Inferior parietal cortex (tissue), 1 donor: ENCODE data around the gene GHSR.

Source experiments
- DNase-seq: peaks from one replicate; pipeline ENCODE4 v3.0.0-alpha.2; 2016; ENCODE audit errors: extremely low spot score

GHSR gene

DNA sequence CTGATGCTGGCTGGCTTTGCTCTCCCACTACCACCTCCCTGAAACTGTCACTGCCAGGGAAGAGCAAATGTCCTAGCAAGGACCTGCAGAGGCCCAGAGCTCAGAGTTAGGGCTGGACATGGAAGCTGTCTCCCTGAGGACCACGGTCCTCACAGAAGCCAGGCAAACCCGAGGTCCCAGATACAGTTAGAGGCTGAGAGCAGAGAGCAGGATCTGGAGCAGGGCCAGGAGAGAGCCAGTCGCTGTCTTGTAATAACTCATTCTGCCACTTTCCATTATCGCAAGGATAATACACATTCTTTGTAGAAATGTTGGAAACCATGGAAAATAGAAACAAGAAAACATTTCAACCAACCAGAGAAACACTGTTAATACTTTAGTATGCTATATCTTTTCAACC, 10.1 kb downstream of the GHSR start:
- no peak for DNase-seq

DNA sequence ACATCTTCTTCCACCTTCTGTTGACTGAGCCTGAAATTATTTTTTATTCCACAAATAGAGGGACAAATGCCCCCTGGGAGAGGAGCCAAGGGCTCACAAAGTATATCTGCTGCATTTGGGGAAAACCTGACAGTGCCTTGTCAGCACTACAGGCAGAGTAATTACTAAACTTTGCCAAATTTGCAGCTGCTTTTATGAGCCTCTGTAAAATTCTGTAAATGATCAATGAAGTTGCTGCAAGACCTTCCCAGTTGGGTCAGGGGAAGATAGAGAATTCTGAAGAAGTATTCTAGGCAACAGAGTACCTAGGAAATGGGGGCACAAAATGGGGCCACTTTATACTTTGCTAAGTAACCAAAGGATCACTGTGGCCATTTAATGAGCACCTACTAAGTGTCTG, 10.5 kb downstream of the GHSR start:
- DNase-seq: no peak

DNA sequence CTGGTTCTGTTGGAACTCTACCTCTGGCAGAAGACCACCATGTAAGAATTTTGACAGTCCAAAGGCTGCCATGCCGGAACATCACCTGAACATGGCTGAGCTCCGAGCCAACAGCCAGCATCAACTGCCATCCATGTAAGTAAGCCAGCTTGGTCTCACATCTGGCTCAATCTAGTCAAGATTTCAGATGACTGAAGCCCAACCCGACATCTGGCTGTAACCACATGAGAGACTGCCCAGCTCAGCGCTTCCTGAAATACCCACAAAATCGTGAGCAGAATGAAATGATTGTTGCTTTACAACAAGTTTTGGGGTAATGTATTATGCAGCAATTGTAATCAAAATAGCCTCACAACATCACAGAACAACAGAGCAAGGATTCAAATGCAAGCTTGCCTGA, 32.9 kb downstream of the GHSR start:
- no peak for DNase-seq

DNA sequence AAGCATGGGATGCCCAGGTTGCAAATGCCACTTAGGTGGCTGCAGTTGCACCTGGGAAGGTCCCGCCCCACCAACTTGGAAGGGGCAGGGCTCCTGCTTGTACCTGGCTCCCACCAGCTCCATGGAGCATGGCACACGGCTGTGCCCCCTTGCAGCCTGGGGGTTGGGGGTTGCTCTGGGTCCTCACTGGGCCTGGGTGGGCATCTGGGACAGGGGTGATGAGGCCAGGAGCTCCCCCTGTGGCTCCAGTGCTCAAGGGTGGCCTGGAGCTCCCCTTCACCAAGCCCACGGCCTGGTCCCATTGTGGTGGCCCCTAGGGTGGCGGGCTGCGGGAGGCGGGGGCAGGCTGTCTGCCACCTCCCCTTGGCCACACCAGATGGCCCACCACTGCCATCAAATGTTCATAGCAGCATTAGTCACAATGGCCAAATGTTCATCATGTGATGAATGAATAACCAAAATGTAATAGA, 36.7 kb downstream of the GHSR start:
- no peak for DNase-seq

DNA sequence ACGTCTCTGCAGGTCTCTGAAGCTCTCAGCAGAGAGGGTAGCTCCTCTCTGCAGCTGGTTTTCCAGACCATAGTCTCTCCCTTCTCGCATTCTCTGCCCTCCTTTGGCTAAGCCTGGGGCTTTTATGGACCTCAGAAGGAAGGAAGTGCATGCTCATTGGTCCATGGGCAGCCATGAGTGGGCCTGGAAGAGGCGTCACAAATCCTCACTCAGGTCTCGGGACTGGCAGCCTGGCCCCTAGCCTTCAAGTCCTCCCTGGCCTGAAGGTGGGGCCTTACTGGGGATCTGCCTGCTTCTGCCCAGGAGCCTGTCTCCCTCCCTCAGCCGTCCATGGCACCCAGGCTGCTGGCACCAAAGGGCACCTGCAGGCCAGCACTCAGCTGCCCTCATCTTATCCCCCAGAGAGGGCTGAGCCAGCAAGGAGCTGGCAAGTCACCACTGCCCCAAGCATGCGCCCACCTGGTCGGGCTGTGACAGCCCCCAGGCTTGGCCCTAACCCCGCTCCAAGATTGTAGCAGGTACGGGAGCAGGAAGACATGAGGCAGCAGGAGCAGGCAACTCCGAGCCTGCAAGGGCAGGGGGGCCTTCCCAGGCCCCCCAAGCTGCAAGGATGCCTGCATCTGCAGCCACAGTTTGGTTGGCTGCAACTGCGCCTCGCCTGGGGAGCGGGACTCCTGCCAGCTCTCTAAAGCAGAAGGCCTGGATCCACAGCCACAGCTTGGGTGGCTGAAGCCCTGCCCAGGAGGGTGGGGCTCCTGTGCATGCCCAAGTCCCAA, 37.4 kb downstream of the GHSR start:
- DNase-seq: no peak

DNA sequence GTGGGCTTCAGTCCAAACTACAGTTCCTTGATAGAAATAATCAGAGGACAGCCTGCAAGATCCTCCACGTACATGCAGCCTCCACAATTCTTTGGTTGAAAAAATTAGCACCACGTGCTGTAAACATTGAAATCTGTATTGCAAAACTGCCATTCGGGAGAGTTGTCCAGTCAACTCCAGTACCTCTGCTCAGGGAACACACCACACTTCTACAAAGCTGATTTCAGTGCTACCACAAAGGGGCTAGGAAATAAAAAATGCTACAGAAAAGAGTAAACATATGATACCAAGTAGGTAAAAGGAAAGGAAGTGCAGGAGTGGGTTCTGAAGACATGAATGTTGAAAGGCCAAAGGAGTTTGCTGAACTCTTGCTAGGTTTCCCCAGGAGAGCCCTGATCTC, 40.4 kb downstream of the GHSR start:
- no peak for DNase-seq

DNA sequence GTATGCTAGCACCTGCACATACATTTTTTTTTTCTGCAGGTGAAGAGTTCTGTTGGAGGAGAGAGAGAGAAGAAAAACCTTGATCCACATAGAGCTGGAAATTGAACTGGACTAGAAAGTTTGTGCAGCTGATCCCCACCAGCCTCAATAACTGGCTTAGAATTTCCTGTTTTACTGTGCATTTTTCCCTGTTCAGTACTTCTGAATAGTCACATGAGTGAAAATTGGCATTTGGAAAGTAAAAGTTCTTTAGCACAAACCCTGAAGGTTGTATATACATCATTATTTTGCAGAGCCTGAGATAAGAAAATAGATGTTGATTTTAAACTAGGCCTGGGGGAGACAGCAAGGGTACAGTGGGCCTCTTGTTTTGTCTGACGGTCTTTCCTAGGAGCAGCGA, 42.3 kb downstream of the GHSR start:
- DNase-seq: no peak

DNA sequence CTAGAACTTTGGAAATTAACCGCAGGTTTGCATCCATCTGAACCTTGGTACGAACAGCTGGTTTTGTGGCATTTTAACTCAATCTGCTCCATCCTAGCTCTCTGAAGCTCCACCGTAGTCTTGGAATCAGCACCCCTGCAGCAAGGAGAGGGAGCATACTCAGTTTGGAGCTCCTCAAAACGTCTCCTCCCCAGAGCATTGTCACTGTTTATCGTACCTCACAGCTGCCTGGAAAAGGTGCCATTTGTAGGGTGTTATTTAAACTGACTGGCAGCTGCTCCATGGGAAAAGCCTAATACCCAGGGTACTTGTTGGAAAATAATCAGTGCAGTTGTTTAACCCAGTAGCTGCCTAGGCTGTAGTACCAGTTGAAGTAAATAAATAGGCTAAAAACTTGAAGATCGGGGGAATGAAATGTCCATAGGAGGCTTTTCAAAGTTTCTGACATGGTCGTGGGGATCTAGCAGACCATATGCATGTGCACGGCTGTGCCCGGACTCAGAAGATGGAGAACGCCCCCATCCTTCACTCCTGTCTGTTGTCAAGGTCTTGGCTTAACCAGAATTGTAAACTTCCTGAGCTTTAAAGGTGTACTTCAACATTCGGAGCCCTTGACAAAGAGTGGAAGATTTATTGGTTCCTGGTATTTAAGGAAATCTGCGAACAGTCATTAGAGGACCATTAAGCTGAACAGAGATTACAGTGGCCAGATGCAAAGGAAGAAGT, 43.9 kb downstream of the GHSR start:
- DNase-seq: no peak

DNA sequence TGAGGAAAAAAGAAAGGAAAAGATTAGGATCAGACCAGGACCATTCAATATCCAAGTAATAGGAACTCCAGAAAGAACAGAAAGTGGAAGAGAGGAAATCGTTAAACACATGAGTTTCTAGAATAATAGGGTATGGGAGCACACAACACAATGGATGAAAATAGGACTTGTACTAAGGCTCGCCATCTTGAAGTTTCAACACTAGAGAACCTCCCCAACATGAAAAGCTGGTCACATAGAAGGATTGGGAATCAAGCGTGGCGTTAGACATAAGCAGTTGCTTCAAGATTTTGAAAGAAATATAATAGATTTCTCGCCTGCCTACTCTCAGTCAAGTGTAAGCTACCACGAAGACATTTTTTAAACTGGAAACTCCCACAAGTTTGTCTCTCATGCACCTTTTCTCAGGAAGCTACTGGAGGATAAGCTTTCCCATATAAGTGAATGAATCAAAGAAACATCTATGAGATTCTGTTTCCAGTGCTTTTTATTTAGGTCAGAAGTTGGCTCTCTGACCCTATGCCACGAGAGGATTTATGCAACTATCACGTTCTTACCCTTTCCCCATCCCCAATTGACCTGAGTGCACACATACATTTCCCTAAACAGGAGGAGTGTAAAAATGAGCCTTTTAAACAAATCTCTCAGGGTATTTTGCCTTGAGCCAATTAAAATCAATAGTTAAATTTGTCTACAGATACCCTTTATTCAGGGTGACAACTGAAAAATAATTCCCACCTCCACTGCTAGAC, 45.2 kb downstream of the GHSR start:
- no peak for DNase-seq

DNA sequence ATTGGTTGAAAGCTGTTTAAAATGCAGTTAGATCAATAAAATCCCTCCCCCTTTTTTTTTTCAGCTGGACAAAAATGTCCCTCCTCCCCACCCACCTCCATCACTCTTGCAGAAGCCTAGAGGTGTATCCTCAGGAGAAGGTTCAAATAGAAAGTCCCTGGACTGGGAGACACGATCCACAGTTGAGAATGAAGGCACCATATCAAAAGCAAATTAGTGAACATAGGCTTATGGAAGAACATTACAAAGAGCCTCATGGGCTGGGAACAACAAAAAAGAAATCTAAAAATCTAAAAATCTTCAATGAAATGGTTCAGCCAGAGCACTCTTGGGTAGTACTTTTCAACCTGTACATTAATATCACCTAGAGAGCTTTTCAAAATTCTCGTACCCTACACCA, 46.2 kb downstream of the GHSR start:
- DNase-seq: no peak

DNA sequence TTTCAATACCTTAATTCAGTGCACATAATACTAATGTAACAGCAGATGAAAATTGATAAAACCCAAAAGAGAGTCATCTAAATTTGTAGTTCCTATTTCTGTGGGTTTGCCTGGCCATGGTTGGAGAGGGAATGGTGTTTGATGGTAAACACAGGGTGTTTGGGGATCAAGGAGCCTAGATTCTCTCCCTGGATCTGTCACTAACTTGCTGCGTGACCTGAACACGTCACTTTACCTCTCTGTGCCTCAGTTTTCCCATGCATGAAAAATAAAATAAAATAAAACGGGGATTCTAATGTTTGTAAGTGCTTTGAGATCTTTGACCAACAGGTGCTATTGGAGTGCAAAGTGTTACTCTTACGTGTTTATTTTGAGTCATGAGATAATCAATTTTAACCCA, 49.8 kb downstream of the GHSR start:
- no peak for DNase-seq

DNA sequence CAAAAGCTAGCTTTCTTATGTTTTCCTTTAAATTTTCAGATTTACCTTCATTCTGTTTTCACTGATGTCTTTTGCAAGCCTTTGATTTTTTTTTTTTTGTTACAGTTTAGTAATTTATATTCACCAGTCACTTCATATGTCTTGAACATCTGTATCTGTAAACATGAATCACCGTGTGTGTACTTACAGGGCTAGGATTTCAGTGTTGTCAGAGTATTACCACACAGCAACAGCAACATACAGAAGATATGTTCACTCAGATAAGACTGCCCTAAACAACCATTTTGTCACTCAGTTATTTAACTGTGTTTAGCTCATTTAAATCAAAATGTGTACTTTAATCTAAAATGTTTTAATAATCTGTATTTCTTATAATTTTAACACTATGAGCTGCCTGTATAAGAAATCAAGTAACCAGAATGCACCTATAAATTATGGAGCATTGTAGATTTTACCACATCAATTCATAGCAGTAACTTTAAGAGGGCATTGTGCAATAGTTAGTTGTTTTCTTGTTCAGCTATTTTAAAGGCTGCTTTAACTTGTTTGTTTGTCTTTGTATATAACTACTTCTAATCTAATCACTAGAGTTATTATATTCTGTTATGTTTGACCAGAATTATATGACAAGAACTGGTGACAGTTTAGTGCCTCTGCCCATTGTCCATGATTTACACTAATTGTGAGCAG, 50.4 kb downstream of the GHSR start:
- no peak for DNase-seq

DNA sequence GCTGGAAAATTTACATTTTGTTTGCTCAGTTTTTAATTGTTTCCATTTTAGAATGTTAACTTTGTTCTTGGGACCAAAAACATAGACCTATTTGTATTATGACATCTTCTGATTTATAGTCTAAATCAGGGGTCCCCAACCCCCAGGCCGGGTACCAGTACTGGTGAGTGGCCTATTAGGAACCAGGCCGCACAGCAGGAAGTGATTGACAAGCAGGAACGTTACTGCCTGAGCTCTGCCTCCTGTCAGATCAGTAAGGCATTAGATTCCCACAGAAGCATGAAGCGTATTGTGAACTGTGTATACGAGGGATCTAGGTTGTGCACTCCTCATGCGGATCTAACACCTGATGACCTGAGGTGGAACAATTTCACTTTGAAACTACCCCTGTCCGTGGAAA, 51.9 kb downstream of the GHSR start:
- DNase-seq: no peak

DNA sequence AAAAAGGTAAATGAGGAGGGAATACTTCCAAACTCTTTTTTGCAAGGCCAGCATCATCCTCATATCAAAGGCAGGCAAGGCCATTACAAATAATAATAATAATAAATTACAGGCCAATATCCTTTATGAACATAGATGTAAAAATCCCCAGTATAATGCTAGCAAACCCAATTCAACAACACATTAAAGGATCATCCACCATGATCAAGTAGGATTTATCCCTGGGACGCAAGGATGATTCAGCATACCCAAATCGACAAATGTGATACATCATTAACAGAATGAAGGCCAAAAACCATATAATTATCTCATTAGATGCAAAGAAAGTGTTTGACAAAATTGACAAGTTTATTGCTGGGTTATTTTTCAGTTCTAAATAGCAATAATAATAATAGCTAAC, 53.6 kb downstream of the GHSR start:
- no peak for DNase-seq
